CD14-positive monocyte (primary cell): ENCODE measurements around the gene PUS1. TPM values are rescaled to one million over a fixed set of nuclear protein-coding genes. Genes with fewer than 3 reads are reported as not detected.

Experiments
- DNase-seq, 3 donors: peaks; one replicate each; pipeline ENCODE4 v3.0.0-alpha.2; 2011 to 2022
- H2AFZ ChIP-seq: 2 replicates; pipeline ENCODE4 v1.6.0; 2012; ENCODE audit warnings: mild to moderate bottlenecking, low read depth, low read length, inconsistent platforms; ENCODE audit not compliant: insufficient read depth, poor library complexity, severe bottlenecking
- H3K27ac ChIP-seq, 2 donors: 1 replicate in 1 of 2; 2 replicates in 1 of 2; pipeline ENCODE4 v1.5.1; 2012 to 2013; ENCODE audit warnings: low read length in 2 of 2, control low read depth in 1 of 2, inconsistent platforms in 1 of 2, low read depth in 1 of 2, mild to moderate bottlenecking in 1 of 2
- H3K27me3 ChIP-seq, 2 donors: one replicate each; pipeline versions ENCODE4 v1.6.0 to v1.6.1; 2011 to 2013; ENCODE audit warnings: low read length in 2 of 2; ENCODE audit not compliant: control insufficient read depth in 2 of 2, insufficient read depth in 2 of 2
- H3K36me3 ChIP-seq, 2 donors: replicated peaks in 1 of 2; 1 replicate in 1 of 2; 2 replicates in 1 of 2; pipeline versions ENCODE4 v1.5.1 to v1.6.1; 2012 to 2013; ENCODE audit warnings: low read length in 2 of 2, control low read depth in 1 of 2, inconsistent platforms in 1 of 2, mild to moderate bottlenecking in 1 of 2; ENCODE audit not compliant: insufficient read depth in 2 of 2, control insufficient read depth in 1 of 2
- H3K4me1 ChIP-seq, 2 donors: 1 replicate in 1 of 2; 2 replicates in 1 of 2; pipeline versions ENCODE4 v1.5.1 to v1.6.1; 2012 to 2013; ENCODE audit warnings: low read length in 2 of 2, control low read depth in 1 of 2, inconsistent platforms in 1 of 2, mild to moderate bottlenecking in 1 of 2, moderate library complexity in 1 of 2; ENCODE audit not compliant: insufficient read depth in 2 of 2, control insufficient read depth in 1 of 2
- H3K4me2 ChIP-seq: replicated peaks from 2 replicates; pipeline ENCODE3; 2012; ENCODE audit warnings: low read length, moderate library complexity, mild to moderate bottlenecking; ENCODE audit not compliant: poor library complexity, severe bottlenecking; ENCODE audit errors: extremely low read depth
- H3K4me3 ChIP-seq, 3 experiments: fragments of 200-600 bp in 1 of 3; sonication (generic) in 1 of 3; replicated peaks in 1 of 3; 1 replicate in 2 of 3; 2 replicates in 1 of 3; pipeline ENCODE4 v1.5.1; 2011 to 2013; ENCODE audit warnings: low read length in 3 of 3, mild to moderate bottlenecking in 3 of 3, control low read depth in 2 of 3, low read depth in 2 of 3, inconsistent platforms in 1 of 3, moderate library complexity in 1 of 3
- H3K79me2 ChIP-seq: 2 replicates; pipeline ENCODE4 v1.6.0; 2012; ENCODE audit warnings: mild to moderate bottlenecking, control low read depth, inconsistent platforms, low read length, moderate library complexity; ENCODE audit not compliant: insufficient read depth
- H3K9ac ChIP-seq: 2 replicates; pipeline ENCODE4 v1.6.0; 2017; ENCODE audit warnings: low read length, mild to moderate bottlenecking; ENCODE audit not compliant: insufficient read depth, poor library complexity, severe bottlenecking
- H3K9me3 ChIP-seq, 2 donors: replicated peaks in 1 of 2; 1 replicate in 1 of 2; 2 replicates in 1 of 2; pipeline versions ENCODE4 v1.5.1 to v1.6.1; 2012 to 2013; ENCODE audit warnings: low read length in 2 of 2, control low read depth in 1 of 2; ENCODE audit not compliant: control insufficient read depth in 1 of 2, insufficient read depth in 1 of 2
- H4K20me1 ChIP-seq: 2 replicates; pipeline ENCODE4 v1.6.0; 2012; ENCODE audit warnings: mild to moderate bottlenecking, low read length, control low read depth, moderate library complexity; ENCODE audit not compliant: insufficient read depth
- H3K27ac Mint-ChIP-seq, 7 donors: one replicate each; pipeline ENCODE4 v1.8.0; 2020; ENCODE audit warnings: mild to moderate bottlenecking in 7 of 7, mixed read lengths in 7 of 7, moderate library complexity in 6 of 7, inconsistent platforms in 2 of 7
- H3K27me3 Mint-ChIP-seq, 3 donors: one replicate each; pipeline ENCODE4 v1.8.0; 2021 to 2022; ENCODE audit warnings: low read depth in 3 of 3, mild to moderate bottlenecking in 3 of 3, mixed read lengths in 3 of 3, moderate library complexity in 3 of 3, inconsistent platforms in 1 of 3
- H3K36me3 Mint-ChIP-seq, 2 donors: one replicate each; pipeline ENCODE4 v1.8.0; 2020; ENCODE audit warnings: mixed read lengths in 2 of 2, inconsistent platforms in 1 of 2, mild to moderate bottlenecking in 1 of 2
- H3K4me1 Mint-ChIP-seq: one replicate; pipeline ENCODE4 v1.8.0; 2020; ENCODE audit warnings: mild to moderate bottlenecking, mixed read lengths
- H3K4me3 Mint-ChIP-seq, 2 donors: one replicate each; pipeline ENCODE4 v1.8.0; 2020; ENCODE audit warnings: mild to moderate bottlenecking in 2 of 2, mixed read lengths in 2 of 2, moderate library complexity in 1 of 2
- H3K9me3 Mint-ChIP-seq, 7 donors: one replicate each; pipeline ENCODE4 v1.8.0; 2020 to 2022; ENCODE audit warnings: mixed read lengths in 7 of 7, mild to moderate bottlenecking in 6 of 7, moderate library complexity in 6 of 7, inconsistent platforms in 2 of 7
- CTCF ChIP-seq: fragments of 200-600 bp; IDR thresholded peaks from one replicate; pipeline ENCODE4 v1.8.0; 2022; ENCODE audit warnings: antibody characterized with exemption, mild to moderate bottlenecking
- WGBS: methylation state at CpG from one replicate; pipeline ENCODE4 v1.1.5; 2013; ENCODE audit warnings: missing lambda C conversion rate; ENCODE audit not compliant: insufficient coverage; 5-methylcytosine and 5-hydroxymethylcytosine counted together
- intact Hi-C, 2 donors: fragments of 100-400 bp; cut with micrococcal nuclease; formaldehyde crosslinking; loops; one replicate each; pipeline versions ENCODE4 v1.15.0 to v1.15.1; 2023
- polyA plus RNA-seq, 3 donors: library from polyadenylated mRNA; depleted of rRNA in 1 of 3; unstranded in 2 of 3; stranded (reverse) in 1 of 3; fragments of 300-500 nt in 2 of 3; fragments of >200 nt in 1 of 3; fragmentation: Illumina TruSeq in 2 of 3; gene quantifications; 1 replicate in 2 of 3; 2 replicates in 1 of 3; pipeline ENCODE4 v1.2.3, GENCODE V29; 2012 to 2021

Gene PUS1
- polyA plus RNA-seq, 3 donors: 5.1 to 30.9 (median 6.9) TPM

GRCh38 chr12:131909081-131909751 lies 19.9 kb upstream of the PUS1 start:
- Mint-ChIP-seq H3K36me3 (peaks cover 44 to 85% of the 10 kb centered on the region in 2 donors), H3K9me3 (no peaks in the 10 kb centered on the region), H3K4me1 (no peaks in the 10 kb centered on the region), H3K27ac (no peak overlapping the region), H3K27me3 (peaks cover 0 to 4% (median 2%) of the 10 kb centered on the region in 3 donors), H3K4me3 (no peak overlapping the region)
- Histone ChIP-seq H4K20me1 (peaks cover 96% of the 10 kb centered on the region), H3K4me3 (no peak overlapping the region), H3K4me2 (no peak overlapping the region), H3K9ac (no peak overlapping the region), H3K27ac (no peak overlapping the region), H3K4me1 (no peaks in the 10 kb centered on the region), H3K27me3 (no peaks in the 10 kb centered on the region), H3K36me3 (peaks cover 62 to 92% of the 10 kb centered on the region in 2 donors), H2AFZ (no peak overlapping the region), H3K9me3 (no peaks in the 10 kb centered on the region), H3K79me2 (peaks cover 11% of the 10 kb centered on the region)
- intact Hi-C loops: no loop called here
- no peak for DNase-seq
- 98% methylated on average over 51 of the region's 61 CpGs for WGBS
- no peak for TF ChIP-seq CTCF

DNA sequence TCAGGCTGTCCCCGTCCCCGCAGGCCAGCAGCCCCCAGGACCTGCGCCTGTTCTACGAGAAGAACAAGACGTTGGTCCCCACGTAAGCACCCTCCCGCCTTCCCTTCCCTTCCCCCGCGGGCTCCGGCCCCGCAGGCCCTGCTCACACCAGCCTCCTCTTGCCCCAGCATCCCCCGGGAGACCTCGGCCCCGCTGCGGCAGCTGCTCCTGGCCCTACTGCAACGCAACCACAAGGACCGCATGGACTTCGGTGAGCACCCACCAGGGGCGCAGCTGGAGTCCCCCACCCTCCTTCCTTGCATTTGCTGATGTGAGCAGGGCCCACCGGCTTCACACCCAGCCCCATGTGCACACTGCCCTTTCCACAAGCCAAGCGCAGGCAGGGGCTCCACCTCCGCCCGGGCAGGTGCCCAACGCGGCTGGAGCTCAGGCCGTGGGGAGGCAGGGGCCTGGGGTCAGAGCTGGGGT lies 19.3 kb upstream of the PUS1 start:
- peaks cover 6% of the 10 kb centered on the region for H3K79me2 ChIP-seq
- no peak overlapping the region for H3K27ac ChIP-seq
- intact Hi-C loops: no loop called here
- H3K4me2 ChIP-seq: no peak overlapping the region
- no peaks in the 10 kb centered on the region for H3K9me3 ChIP-seq
- H3K4me1 Mint-ChIP-seq: no peaks in the 10 kb centered on the region
- peaks cover 49 to 86% of the 10 kb centered on the region in 2 donors for H3K36me3 Mint-ChIP-seq
- H2AFZ ChIP-seq: no peak overlapping the region
- 99% methylated on average over 20 of the region's 26 CpGs for WGBS
- no peaks in the 10 kb centered on the region for H3K9me3 Mint-ChIP-seq
- H3K27ac Mint-ChIP-seq: no peak overlapping the region
- no peak overlapping the region for H3K4me3 ChIP-seq
- peaks cover 68 to 92% of the 10 kb centered on the region in 2 donors for H3K36me3 ChIP-seq
- H3K4me1 ChIP-seq: no peaks in the 10 kb centered on the region
- H3K27me3 Mint-ChIP-seq: peaks cover 0 to 4% (median 0%) of the 10 kb centered on the region in 3 donors
- H3K27me3 ChIP-seq: no peaks in the 10 kb centered on the region
- no peak for TF ChIP-seq CTCF
- DNase-seq: no peak
- no peak overlapping the region for H3K9ac ChIP-seq
- no peak overlapping the region for H3K4me3 Mint-ChIP-seq
- peaks cover 96% of the 10 kb centered on the region for H4K20me1 ChIP-seq
